Gastroesophageal sphincter (tissue), 4 donors: ENCODE data around the gene AGRN. TPM values are rescaled to one million over a fixed set of nuclear protein-coding genes. Genes with fewer than 3 reads are reported as not detected.
"Not testable (repeated sequence)": the region's sequence is repeated elsewhere in the genome, so short reads cannot be mapped to it uniquely, and the experiment has no call there.

Experiments
- ATAC-seq: fragments of 150-250 bp; one replicate; pipeline ENCODE4 v1.9.1; 2016; ENCODE audit warnings: mild to moderate bottlenecking, moderate library complexity
- H3K27ac ChIP-seq, 4 donors: fragments of 200-600 bp; sonication (generic) in 3 of 4; 1 replicate in 3 of 4; 2 replicates in 1 of 4; pipeline ENCODE4 v1.5.1; 2016 to 2019
- H3K27me3 ChIP-seq: fragments of 200-600 bp; sonication (generic); one replicate; pipeline ENCODE4 v1.5.1; 2019
- H3K36me3 ChIP-seq, 2 donors: fragments of 200-600 bp; sonication (generic); one replicate each; pipeline ENCODE4 v1.5.1; 2019; ENCODE audit warnings: control low read depth in 1 of 2
- H3K4me1 ChIP-seq, 3 donors: fragments of 200-600 bp; sonication (generic); 1 replicate in 2 of 3; 2 replicates in 1 of 3; pipeline ENCODE4 v1.5.1; 2016 to 2019; ENCODE audit warnings: control low read depth in 2 of 3
- H3K4me3 ChIP-seq, 2 donors: fragments of 200-600 bp; sonication (generic); one replicate each; pipeline ENCODE4 v1.5.1; 2019; ENCODE audit warnings: mild to moderate bottlenecking in 1 of 2, moderate library complexity in 1 of 2
- H3K9me3 ChIP-seq, 3 donors: fragments of 200-600 bp; sonication (generic); one replicate each; pipeline ENCODE4 v1.5.1; 2017 to 2019; ENCODE audit warnings: control low read depth in 2 of 3
- EP300 ChIP-seq: sonication (generic); formaldehyde crosslinking; IDR thresholded peaks from one replicate; pipeline ENCODE4 v1.6.1; 2017; ENCODE audit warnings: antibody characterized with exemption, mild to moderate bottlenecking
- POLR2A ChIP-seq, 2 donors: fragments of 450-650 bp; IDR thresholded peaks; one replicate each; pipeline ENCODE4 v1.6.1; 2017; ENCODE audit warnings: antibody characterized with exemption in 2 of 2, mild to moderate bottlenecking in 2 of 2, moderate library complexity in 1 of 2
- POLR2AphosphoS5 ChIP-seq: sonication (generic); formaldehyde crosslinking; IDR thresholded peaks from one replicate; pipeline ENCODE4 v1.6.1; 2017; ENCODE audit warnings: antibody characterized with exemption
- WGBS, 2 donors: methylation state at CpG; one replicate each; pipeline ENCODE4 v1.1.5; 2018; ENCODE audit warnings: low coverage in 1 of 2; 5-methylcytosine and 5-hydroxymethylcytosine counted together
- total RNA-seq, 4 donors: library from RNA; depleted of rRNA; stranded (reverse); fragments of >200 nt; gene quantifications; one replicate each; pipeline ENCODE4 v1.1.0, GENCODE V29; 2016
- TF ChIP-seq, protein P1 (sequence below), 4 experiments: fragments of 200-600 bp in 2 of 4; fragments of 450-650 bp in 2 of 4; sonication (generic) in 1 of 4; IDR thresholded peaks; one replicate each; pipeline ENCODE4 v1.5.1; 2017 to 2019; ENCODE audit warnings: antibody characterized with exemption in 4 of 4, mild to moderate bottlenecking in 2 of 4, moderate library complexity in 2 of 4

The AGRN gene
- total RNA-seq, 4 donors from 2014 or later: 18.0 to 33.6 (median 23.5) TPM

DNA sequence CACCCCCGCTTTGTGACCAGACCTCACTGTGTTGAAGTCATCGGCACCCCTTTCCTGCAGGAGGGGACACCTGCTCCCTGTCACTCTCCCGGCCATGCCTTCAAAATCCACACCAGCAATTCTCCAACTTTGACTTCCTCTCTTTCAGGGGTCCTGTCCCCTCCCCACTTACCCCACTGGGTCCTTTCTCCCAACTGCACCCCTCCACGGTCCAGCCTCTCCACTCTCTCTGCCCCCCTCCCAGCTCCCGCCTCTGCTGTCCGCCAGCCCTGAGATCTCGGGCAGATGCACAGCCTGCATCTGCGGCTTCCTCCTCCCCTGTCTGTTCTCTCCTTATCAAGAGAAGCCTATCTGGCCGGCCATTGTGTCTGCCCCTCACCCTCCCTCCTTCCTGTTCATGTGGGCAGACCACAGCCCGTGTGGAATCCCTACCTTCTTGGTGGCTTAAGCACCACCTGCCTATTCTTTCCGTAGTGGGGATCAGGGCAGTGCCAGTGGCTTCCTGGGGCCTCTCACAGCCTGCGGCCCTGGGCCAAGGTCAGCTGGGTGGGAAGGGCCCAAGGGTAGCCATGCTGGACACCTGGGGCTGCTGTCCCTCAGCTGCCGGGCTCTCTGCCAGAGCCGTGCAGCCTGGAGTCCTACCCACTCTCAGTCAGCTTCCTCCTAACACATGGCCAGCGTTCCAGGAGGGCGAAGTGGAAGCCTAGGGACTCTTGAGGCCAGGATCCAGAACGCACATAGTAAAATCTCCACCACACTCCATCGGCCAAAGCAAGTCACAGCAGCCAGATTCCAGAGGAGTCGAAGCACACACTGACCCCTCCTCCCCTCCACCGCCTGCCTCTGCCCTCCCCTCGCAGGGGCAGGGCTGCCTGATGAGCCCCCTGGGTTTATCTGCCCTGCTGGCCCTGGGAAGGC is 14.9 kb upstream of the AGRN start:
- peaks cover 0 to 3% of the 10 kb centered on the region in 2 donors for H3K36me3 ChIP-seq
- 25 to 68% methylated on average over 4 to 15 of the region's 21 CpGs for WGBS, 2 donors
- no peak overlapping the region for H3K27ac ChIP-seq
- H3K4me1 ChIP-seq: peaks cover 0 to 42% (median 13%) of the 10 kb centered on the region in 3 donors
- no peak overlapping the region for H3K4me3 ChIP-seq
- no peaks in the 10 kb centered on the region for H3K9me3 ChIP-seq
- peaks cover 19% of the 10 kb centered on the region for H3K27me3 ChIP-seq
- ATAC-seq: no peak
- TF ChIP-seq POLR2A (IDR thresholded peaks at IDR 0.05) (no peak), EP300 (no peak)

DNA sequence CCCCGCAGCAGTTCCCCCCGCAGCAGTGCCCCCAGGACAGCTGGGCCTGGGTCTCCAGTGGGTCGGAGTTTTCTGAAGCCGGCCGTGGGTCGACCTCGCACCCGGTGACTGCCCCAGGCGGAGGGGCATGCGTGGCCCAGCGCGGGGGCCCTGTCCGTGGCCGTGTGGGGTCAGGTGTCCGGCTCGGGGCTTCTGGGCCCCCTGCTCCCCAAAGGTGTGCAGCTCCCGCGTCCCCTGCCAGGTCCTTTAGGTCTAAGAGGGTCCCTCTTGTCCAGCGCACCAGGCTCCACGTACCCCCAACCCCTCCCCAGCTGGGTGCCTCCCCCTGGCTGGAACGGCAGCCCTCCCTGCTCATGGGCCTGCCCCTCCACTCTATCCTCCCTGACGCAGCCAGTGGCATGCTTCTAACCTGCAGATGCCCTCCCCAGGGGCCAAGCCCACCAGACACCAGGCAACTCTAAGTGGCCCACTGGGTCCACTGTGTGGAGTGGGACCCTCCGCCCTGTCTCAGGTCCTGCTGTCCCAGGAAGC is 14.1 kb upstream of the AGRN start:
- ATAC-seq: no peak
- no CpG with 5 or more reads among the region's 23 CpGs for WGBS, 2 donors

DNA sequence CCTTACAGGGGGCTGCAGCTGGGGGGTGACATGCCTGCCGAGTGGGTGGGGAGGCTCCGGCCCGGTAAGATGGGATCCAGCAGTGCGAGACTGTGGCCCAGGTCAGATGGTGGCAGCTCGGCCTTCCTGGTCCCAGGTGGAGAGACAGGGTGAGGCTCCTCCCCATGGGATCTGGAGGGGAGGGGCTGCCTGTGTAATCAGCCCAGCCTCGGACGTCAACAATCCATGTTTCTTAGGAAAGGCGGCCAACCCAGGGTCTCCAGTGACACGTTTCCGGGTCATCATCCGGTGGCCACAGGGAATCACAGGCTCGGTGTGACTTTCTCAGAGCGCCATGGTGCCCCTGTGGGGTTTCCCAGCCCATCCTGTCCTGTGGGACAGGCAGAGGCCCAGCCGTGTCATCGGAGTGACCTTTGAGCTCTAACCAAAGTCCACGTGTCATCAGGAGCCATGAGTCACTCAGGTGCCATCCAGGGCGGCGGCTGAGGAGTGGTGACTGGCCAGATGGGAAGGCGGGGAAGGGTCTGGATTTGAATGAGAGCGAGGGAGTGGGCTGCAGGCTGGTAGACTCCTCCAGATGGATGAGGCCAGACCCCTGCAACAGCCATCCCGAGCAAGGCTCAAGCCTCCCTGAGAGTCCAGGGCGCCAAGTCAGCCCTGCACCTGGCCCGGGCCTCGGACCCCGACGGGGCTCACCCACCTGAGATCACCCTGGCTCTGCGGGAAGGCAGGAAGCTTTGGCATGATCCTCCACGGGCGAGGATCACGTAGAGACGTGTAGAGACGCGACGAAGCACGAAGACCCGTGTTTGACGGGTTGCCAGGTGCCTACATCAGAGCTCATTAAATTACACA is 13.4 kb upstream of the AGRN start:
- H3K4me3 ChIP-seq: no peak overlapping the region
- no peak overlapping the region for H3K27ac ChIP-seq
- 85 to 86% methylated on average over 5 to 13 of the region's 37 CpGs for WGBS, 2 donors
- H3K4me1 ChIP-seq: peaks cover 0 to 27% (median 10%) of the 10 kb centered on the region in 3 donors
- no peak for ATAC-seq
- peaks cover 0 to 3% of the 10 kb centered on the region in 2 donors for H3K36me3 ChIP-seq
- H3K9me3 ChIP-seq: no peaks in the 10 kb centered on the region
- H3K27me3 ChIP-seq: peaks cover 10% of the 10 kb centered on the region
- TF ChIP-seq EP300: no peak
- TF ChIP-seq, protein P1, sequence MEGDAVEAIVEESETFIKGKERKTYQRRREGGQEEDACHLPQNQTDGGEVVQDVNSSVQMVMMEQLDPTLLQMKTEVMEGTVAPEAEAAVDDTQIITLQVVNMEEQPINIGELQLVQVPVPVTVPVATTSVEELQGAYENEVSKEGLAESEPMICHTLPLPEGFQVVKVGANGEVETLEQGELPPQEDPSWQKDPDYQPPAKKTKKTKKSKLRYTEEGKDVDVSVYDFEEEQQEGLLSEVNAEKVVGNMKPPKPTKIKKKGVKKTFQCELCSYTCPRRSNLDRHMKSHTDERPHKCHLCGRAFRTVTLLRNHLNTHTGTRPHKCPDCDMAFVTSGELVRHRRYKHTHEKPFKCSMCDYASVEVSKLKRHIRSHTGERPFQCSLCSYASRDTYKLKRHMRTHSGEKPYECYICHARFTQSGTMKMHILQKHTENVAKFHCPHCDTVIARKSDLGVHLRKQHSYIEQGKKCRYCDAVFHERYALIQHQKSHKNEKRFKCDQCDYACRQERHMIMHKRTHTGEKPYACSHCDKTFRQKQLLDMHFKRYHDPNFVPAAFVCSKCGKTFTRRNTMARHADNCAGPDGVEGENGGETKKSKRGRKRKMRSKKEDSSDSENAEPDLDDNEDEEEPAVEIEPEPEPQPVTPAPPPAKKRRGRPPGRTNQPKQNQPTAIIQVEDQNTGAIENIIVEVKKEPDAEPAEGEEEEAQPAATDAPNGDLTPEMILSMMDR (IDR thresholded peaks at IDR 0.05): no peak
- TF ChIP-seq POLR2AphosphoS5: no peak

More for the DNA sequence above, 14.1 kb upstream of the AGRN start:
- H3K27me3 ChIP-seq: peaks cover 15% of the 10 kb centered on the region
- TF ChIP-seq POLR2A (IDR thresholded peaks at IDR 0.05) (no peak), EP300 (no peak), POLR2AphosphoS5 (no peak)
- TF ChIP-seq, protein P1 (IDR thresholded peaks at IDR 0.05): no peak
- no peaks in the 10 kb centered on the region for H3K9me3 ChIP-seq
- peaks cover 0 to 3% of the 10 kb centered on the region in 2 donors for H3K36me3 ChIP-seq
- H3K27ac ChIP-seq: no peak overlapping the region
- H3K4me3 ChIP-seq: no peak overlapping the region
- peaks cover 0 to 34% (median 13%) of the 10 kb centered on the region in 3 donors for H3K4me1 ChIP-seq

DNA sequence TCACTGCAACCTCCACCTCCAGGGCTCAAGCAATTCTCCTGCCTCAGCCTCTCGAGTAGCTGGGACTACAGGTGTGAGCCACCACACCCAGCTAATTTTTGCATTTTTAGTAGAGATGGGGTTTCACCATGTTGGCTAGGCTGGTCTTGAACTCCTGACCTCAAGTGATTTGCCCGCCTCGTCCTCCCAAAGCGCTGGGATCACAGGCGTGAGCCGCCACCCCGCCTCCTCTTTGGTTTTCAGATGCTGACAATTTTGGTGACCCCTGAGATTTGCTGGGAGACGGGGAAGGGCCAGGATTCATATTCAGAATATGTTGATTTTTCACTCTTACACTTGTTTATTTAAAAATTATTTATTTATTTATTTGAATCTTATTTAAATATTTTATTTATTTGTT is 9.8 kb upstream of the AGRN start:
- WGBS, 2 donors: 95% methylated on average over 4 of the region's 8 CpGs; no CpG with 5 or more reads in 1 of the 2 donors
- H3K4me1 ChIP-seq: peaks cover 0 to 35% (median 14%) of the 10 kb centered on the region in 3 donors
- not testable (repeated sequence) for H3K27me3 ChIP-seq, H3K36me3 ChIP-seq, H3K9me3 ChIP-seq, H3K4me3 ChIP-seq, H3K27ac ChIP-seq, ATAC-seq

DNA sequence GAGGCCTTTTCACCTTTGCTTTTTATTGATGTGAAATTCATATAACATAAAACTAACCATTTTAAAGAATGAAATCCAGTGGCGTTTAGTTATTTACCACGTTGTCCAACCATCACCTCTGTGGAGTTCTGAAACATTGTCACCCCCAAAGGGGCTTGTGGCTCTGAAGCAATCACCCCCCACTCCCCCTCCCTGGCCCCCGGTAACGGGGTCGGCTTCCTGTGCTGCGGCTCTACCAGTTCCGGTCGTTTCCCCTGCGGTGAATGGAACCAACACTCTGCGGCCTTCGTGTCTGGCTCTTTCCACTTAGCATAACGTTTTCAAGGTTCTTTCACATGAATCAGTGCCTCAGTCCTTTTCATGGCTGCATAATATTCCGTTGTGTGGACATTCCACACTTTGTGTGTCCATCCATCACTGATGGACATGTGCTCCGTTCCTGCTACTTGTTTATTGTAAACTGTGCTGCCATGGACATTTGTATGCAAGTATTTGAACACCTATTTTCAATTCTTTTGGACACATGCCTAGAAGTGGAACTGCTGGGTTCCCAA is 8.4 kb upstream of the AGRN start:
- Histone ChIP-seq H3K4me1 (peaks cover 0 to 28% (median 8%) of the 10 kb centered on the region in 3 donors), H3K36me3 (no peaks in the 10 kb centered on the region), H3K27ac (no peak overlapping the region), H3K27me3 (peaks cover under 1% of the 10 kb centered on the region), H3K9me3 (no peaks in the 10 kb centered on the region), H3K4me3 (no peak overlapping the region)
- ATAC-seq: no peak
- WGBS, 2 donors: 73 to 92% methylated on average over 12 to 14 of the region's 14 CpGs
- TF ChIP-seq POLR2A (IDR thresholded peaks at IDR 0.05) (no peak), EP300 (no peak), POLR2AphosphoS5 (no peak)
- TF ChIP-seq, protein P1 (IDR thresholded peaks at IDR 0.05): no peak

DNA sequence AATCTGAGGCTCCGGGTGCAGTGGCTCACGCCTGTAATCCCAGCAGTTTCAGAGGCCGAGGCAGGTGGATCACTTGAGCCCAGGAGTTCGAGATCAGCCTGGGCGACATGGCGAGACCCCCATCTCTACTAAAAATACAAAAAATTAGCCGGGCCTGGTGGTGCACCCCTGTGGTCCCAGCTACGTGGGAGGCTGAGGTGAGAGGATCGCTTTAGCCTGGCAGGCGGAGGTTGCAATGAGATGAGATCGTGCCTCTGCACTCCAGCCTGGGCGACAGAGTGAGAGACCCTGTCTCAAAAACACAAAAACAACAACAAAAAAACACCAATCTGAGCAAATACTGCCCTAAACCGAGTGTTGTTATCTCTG is 7.2 kb upstream of the AGRN start:
- Histone ChIP-seq H3K4me1 (peaks cover 0 to 28% (median 8%) of the 10 kb centered on the region in 3 donors), H3K4me3 (peak overlapping the region; percentile 57 to 75), H3K27ac (peak overlapping the region; percentile 47 to 93 (median 91))
- not testable (repeated sequence) for H3K27me3 ChIP-seq, H3K36me3 ChIP-seq, H3K9me3 ChIP-seq, ATAC-seq
- WGBS, 2 donors: 59% methylated on average over 11 of the region's 13 CpGs; no CpG with 5 or more reads in 1 of the 2 donors
